NCI-H2196 treated with DMSO at 0.1 percent for 48 hours (cell line): Measurements from ENCODE around the gene NID2.

Experiments
- DNase-seq: peaks from one replicate; lab custom pipeline; 2025; ENCODE audit not compliant: unreplicated experiment; lab: John Stamatoyannopoulos, UW

The NID2 gene

DNA sequence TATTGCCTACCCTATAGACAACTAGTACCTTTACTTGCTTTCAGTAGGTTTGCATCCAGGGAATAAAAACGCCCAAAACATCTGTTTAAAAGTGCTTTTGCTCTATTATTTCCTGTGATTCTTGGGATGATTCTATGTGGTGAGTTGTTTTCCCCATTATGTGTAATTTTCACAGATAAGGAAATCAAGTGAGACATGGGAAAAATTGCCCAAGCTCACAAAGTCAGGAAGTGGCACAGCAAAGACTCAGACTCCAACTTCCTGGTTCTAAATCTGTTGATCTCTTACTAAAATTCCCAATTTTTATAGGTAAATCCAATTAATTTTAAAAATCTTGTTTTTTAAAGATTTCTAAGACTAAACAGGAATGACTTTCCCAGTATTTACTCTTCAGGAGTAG, 39.0 kb downstream of the NID2 start:
- DNase-seq = no peak

DNA sequence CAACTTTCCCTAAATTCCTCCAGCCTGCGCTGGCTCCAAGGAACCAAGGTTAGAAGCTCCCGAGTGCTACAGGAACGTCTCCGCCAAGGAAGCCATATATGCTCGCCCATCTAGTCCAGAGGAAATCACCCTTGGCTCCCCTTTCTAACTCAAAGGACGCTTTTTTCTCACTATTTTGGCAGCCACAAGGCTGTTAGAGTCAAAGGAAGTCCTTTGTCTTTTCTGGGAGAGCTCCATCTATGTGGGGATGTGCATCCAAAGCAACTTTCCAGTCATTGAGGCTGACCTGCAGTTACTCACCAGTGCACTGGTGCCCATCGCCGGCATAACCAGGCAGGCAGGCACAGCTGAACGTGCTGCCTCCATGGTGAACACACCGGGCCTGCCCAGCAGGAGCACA, 42.0 kb downstream of the NID2 start:
- no peak for DNase-seq

DNA sequence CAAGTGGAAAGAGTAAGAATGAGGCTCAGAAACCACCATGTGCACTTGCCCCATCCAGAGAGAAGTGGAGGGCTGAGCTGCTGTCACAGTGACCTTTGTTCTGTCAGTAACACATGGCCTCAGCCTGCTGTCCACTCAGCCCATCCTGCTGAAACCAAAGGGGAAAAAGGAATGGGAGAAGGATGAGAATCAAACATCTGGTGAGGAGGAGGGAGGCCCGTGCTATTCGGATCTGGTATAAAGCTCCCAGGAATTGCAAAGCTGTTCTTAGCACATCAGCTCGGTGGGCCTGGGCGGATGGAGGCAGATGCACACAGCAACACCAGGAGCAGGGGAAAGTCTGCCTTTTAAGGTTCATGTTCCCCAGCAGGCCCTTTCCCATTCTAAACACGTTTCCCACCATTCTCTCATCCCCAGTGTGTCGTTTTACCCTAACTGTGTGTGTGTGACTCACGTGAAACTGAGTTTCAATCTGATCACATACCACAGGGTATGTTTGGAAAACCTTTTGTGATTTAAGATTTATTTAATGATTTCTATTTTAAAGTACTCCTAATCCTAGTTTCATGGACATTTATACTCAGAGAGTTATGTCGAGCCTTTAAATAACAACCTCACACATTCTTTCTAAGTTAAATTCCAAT, 42.7 kb downstream of the NID2 start:
- no peak for DNase-seq

GRCh38 chr14:52025310-52025709, 43.5 kb downstream of the NID2 start:
- DNase-seq = no peak

DNA sequence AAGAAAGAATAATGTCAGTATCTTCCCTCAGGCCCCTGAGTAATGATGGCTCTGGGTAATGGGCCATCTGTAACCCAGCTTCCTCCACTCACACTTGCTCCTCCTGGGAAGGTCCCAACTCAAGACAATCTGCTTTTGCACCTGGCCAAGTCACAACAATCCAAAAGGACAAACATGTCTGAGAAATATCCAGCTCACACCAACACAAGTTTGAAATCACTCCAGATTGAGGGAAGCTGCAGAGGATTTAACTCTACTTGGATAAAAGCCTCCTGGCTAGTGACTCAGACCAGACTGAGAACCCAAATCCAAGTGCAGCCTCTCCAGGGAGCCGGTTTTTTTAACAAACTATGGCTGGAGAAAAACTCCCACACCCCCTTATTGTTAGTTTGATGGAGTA, 45.3 kb downstream of the NID2 start:
- DNase-seq = no peak

DNA sequence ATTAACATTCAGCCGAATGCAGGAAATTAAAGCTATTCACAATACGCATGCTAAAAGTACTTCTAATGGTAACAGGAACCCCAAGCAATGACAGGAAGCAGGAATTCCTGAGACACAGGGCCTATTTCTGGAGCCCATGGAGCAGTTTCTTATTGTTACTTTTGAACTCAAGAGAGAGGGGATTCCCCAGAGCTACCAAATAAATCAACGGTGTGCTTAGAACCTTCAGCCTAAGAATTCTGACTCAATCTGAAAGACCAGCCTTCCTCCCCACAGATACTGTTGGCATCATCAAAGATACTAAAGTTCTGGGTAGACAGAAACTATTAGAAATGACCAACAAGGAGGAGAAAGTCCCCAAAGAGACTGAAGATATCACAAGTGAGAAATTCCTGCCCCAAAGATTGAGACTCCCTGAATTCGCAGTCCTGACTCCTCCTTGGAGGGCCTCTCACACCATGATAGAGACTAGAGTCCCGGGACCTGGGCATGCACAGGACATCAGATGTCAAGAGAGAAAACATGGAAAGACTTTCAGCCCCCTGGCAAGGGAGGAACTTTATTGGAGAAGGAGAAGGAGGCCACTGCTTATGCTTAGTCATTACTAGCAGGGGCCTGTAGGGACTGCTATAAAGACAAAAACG, 46.8 kb downstream of the NID2 start:
- no peak for DNase-seq

DNA sequence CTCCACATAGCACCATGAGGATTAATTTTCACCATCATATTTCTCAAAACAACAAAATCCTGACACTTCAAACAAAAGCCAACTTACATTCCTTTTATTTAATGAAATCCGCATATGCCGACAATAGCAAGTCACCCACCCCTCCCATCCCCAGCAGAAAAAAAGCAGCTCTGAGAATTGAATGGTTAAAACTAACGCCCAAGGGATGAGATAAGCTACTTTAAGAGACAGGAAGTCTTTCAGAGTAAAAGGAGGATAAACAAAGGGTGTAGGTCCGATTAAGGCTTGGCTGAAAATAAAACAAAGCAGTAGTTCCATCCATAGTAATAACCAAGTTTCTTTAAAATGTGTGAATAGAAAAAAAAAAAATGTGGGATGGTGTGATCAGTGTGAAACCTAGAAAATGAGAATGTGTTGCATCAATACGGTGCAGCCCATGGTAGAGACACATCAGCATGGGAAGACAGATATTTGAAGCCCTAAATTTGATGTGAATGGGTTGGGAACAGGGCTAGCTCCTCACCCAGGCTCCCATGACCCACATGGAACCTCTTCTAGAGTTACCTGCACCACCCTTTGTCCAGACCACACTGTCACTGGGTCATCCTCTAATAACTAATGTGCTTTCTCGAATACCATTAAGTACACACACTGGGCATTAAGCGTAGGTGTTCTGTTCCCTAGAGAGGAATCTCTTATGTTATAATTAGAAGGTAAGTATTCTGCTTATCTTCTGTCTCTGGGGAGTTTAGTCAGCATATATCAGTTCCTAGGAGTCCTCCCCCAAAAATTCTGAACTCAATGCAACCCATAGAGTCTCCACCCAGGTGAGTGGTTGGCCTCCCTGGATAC, 47.8 kb downstream of the NID2 start:
- DNase-seq = no peak

- no peak for DNase-seq
These were observed 48.6 kb downstream of the NID2 start for GRCh38 chr14:52020161-52020714.

GRCh38 chr14:52018970-52019369, 49.9 kb downstream of the NID2 start:
- no peak for DNase-seq

DNA sequence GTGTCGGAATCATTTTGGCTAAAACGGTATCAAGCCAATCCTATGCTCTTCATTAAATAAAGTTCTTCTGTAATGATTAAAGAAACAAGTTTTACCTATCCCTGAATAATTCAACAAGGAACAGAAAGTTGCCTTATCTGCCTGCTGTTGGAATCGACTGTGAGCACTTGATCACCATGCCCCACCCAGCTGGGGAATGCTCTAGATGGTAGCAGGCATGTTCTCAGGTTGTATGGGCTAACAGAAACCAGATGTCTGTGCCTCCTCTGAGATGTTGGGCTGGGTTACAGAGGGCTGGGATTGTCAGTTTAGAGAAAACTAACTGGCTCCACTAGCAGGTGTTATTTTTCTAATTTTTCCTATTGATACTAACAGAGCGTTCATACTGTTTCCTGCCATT, 50.6 kb downstream of the NID2 start:
- no peak for DNase-seq

- no peak for DNase-seq
These were observed 53.3 kb downstream of the NID2 start for GRCh38 chr14:52015411-52016030.

GRCh38 chr14:52014601-52015267, 54.1 kb downstream of the NID2 start:
- DNase-seq = no peak

GRCh38 chr14:52013984-52014600, 54.8 kb downstream of the NID2 start:
- no peak for DNase-seq

GRCh38 chr14:52012635-52013034, 56.2 kb downstream of the NID2 start:
- DNase-seq = no peak

GRCh38 chr14:52011523-52011922, 57.3 kb downstream of the NID2 start:
- no peak for DNase-seq

DNA sequence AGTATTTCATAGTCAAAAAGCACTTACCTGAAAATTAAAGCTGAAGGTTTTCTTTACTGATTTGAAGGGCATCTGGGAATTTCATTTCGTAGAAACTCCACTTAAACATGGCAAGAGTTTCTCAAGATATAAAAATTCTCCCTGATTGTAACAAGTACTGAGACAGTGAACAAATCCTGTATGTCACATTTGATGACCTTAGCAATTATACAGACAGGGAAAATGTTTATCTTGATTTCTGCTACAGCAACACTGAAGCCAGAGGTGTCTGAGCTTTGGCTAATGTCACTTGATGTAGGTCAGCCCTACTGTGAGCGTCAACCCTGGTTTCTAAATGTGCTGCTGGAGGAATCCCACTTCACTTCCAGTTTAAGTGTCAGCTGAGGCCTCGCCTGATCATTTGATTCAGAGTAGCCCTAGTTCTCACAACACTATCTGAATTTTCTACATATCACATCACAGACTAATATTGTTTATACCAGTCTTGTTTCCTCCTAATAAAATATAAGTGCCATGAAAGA, 58.6 kb downstream of the NID2 start:
- no peak for DNase-seq

- DNase-seq = no peak
These were observed 60.7 kb downstream of the NID2 start for GRCh38 chr14:52008136-52008535.

DNA sequence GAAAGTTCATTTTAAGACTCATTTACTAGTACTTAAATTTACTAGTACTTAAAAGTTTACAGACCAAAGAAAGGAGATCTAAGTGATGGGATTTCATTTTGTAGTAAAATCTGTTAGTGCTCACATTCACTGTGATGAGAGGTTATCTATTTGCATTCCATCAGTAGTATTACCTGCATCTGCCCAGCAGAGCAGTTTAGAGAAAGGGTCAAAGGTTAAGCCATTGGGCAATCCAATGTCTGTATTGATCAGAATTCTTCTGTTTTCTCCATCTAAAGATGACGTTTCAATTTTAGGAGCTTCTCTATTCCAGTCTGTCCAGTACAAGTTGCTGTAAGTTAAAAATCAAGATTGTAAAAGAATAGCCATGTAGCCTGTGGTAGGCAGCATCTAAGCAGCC, 61.2 kb downstream of the NID2 start:
- DNase-seq = no peak

- no peak for DNase-seq
These were observed 61.6 kb downstream of the NID2 start for GRCh38 chr14:52007211-52007610.

GRCh38 chr14:52006361-52006760, 62.5 kb downstream of the NID2 start:
- DNase-seq = no peak
